ENCODE measurements around the gene FGF11.

The FGF11 gene

DNA sequence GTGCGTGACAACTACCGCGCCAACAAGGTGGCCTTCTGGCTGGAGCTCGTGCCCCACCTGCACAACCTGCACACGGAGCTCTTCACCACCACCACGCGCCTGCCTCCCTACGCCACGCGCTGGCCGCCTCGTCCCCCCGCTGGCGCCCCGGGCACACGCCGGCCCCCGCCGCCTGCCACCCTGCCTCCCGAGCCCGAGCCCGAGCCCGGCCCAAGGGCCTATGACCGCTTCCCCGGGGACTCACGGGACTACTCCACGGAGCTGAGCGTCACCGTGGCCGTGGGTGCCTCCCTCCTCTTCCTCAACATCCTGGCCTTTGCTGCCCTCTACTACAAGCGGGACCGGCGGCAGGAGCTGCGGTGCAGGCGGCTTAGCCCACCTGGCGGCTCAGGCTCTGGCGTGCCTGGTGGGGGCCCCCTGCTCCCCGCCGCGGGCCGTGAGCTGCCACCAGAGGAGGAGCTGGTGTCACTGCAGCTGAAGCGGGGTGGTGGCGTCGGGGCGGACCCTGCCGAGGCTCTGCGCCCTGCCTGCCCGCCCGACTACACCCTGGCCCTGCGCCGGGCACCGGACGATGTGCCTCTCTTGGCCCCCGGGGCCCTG is 22.2 kb upstream of the FGF11 start (continued):
- TF ChIP-seq ZBTB49 (tag by site-specific recombination; IDR thresholded peaks at IDR 0.05; ENCODE audit: low read depth) (no peak), TCF7L2 (IDR thresholded peaks at IDR 0.05; ENCODE audit: borderline replicate concordance, low read depth, low read length) (no peak), SETDB1 (IDR thresholded peaks at IDR 0.05; ENCODE audit: insufficient read length, low read length) (no peak), OSR2 (tag by site-specific recombination; IDR thresholded peaks at IDR 0.05) (no peak), CTCF (tag by site-specific recombination; IDR thresholded peaks at IDR 0.05) (no peak), ZNF843 (tag by site-specific recombination; IDR thresholded peaks at IDR 0.05) (no peak)
- TF ChIP-seq, protein P1, sequence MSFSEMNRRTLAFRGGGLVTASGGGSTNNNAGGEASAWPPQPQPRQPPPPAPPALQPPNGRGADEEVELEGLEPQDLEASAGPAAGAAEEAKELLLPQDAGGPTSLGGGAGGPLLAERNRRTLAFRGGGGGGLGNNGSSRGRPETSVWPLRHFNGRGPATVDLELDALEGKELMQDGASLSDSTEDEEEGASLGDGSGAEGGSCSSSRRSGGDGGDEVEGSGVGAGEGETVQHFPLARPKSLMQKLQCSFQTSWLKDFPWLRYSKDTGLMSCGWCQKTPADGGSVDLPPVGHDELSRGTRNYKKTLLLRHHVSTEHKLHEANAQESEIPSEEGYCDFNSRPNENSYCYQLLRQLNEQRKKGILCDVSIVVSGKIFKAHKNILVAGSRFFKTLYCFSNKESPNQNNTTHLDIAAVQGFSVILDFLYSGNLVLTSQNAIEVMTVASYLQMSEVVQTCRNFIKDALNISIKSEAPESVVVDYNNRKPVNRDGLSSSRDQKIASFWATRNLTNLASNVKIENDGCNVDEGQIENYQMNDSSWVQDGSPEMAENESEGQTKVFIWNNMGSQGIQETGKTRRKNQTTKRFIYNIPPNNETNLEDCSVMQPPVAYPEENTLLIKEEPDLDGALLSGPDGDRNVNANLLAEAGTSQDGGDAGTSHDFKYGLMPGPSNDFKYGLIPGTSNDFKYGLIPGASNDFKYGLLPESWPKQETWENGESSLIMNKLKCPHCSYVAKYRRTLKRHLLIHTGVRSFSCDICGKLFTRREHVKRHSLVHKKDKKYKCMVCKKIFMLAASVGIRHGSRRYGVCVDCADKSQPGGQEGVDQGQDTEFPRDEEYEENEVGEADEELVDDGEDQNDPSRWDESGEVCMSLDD (tag by site-specific recombination; IDR thresholded peaks at IDR 0.05) = no peak
- TF ChIP-seq, protein P2, sequence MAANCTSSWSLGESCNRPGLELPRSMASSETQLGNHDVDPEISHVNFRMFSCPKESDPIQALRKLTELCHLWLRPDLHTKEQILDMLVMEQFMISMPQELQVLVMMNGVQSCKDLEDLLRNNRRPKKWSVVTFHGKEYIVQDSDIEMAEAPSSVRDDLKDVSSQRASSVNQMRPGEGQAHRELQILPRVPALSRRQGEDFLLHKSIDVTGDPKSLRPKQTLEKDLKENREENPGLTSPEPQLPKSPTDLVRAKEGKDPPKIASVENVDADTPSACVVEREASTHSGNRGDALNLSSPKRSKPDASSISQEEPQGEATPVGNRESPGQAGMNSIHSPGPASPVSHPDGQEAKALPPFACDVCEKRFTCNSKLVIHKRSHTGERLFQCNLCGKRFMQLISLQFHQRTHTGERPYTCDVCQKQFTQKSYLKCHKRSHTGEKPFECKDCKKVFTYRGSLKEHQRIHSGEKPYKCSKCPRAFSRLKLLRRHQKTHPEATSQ (tag by site-specific recombination; IDR thresholded peaks at IDR 0.05) = no peak
- TF ChIP-seq, protein P3, sequence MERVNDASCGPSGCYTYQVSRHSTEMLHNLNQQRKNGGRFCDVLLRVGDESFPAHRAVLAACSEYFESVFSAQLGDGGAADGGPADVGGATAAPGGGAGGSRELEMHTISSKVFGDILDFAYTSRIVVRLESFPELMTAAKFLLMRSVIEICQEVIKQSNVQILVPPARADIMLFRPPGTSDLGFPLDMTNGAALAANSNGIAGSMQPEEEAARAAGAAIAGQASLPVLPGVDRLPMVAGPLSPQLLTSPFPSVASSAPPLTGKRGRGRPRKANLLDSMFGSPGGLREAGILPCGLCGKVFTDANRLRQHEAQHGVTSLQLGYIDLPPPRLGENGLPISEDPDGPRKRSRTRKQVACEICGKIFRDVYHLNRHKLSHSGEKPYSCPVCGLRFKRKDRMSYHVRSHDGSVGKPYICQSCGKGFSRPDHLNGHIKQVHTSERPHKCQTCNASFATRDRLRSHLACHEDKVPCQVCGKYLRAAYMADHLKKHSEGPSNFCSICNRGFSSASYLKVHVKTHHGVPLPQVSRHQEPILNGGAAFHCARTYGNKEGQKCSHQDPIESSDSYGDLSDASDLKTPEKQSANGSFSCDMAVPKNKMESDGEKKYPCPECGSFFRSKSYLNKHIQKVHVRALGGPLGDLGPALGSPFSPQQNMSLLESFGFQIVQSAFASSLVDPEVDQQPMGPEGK (tag by site-specific recombination; IDR thresholded peaks at IDR 0.05) = no peak

GRCh38 chr17:7418472-7419152 is 20.7 kb upstream of the FGF11 start:
- peaks cover 0 to 42% of the 10 kb centered on the region in 2 experiments; a peak in 1 of 3 replicates for H3K36me3 ChIP-seq (ENCODE audit: control insufficient read depth in 2 of 2, insufficient read depth in 1 of 2, low read length in 2 of 2)
- ChIA-PET CTCF (interaction anchor here (0.5 kb wide), 1 partner anchor 18 kb away, joined by 4 read pairs; no protein-coding TSS in a partner anchor), POLR2A (interaction anchor here (1.2 kb wide), 1 partner anchor 15 kb away, joined by 3 read pairs; the partner anchor contains the start of gene TMEM256)
- no peaks in the 10 kb centered on the region for H3K4me1 ChIP-seq (ENCODE audit: control insufficient read depth, insufficient read depth, low read length)
- H3K27ac ChIP-seq (ENCODE audit: extremely low read depth, low read depth, low read length) = no peak overlapping the region
- H3K9me3 ChIP-seq (ENCODE audit: control insufficient read depth, insufficient read depth, low read depth, low read length) = no peaks in the 10 kb centered on the region
- H3K4me3 ChIP-seq (ENCODE audit: low read depth, low read length) = no peak overlapping the region
- TF ChIP-seq ZNF146 (tag by site-specific recombination; IDR thresholded peaks at IDR 0.05) (no peak), ZNF623 (tag by site-specific recombination; IDR thresholded peaks at IDR 0.05) (no peak), ZNF791 (tag by site-specific recombination; IDR thresholded peaks at IDR 0.05) (no peak), ZSCAN30 (tag by site-specific recombination; IDR thresholded peaks at IDR 0.05) (no peak), ZNF426 (tag by site-specific recombination; IDR thresholded peaks at IDR 0.05) (no peak), YY1 (tag by site-specific recombination; IDR thresholded peaks at IDR 0.05) (no peak), ZFP69B (tag by site-specific recombination; IDR thresholded peaks at IDR 0.05) (no peak), ZNF26 (tag by site-specific recombination; IDR thresholded peaks at IDR 0.05) (no peak), ZNF660 (tag by site-specific recombination; IDR thresholded peaks at IDR 0.05) (no peak), GFI1B (tag by site-specific recombination; IDR thresholded peaks at IDR 0.05) (no peak), ZNF19 (tag by site-specific recombination; IDR thresholded peaks at IDR 0.05; ENCODE audit: low read depth) (no peak), KLF1 (tag by site-specific recombination; IDR thresholded peaks at IDR 0.05) (no peak), ZNF366 (tag by site-specific recombination; conservative IDR thresholded peaks at IDR 0.05) (no peak), ZNF776 (tag by site-specific recombination; IDR thresholded peaks at IDR 0.05; ENCODE audit: borderline replicate concordance) (no peak)
